Subcutaneous adipose tissue (tissue), 4 donors: ENCODE data around the gene AGO1. TPM values are rescaled to one million over a fixed set of nuclear protein-coding genes. Genes with fewer than 3 reads are reported as not detected.

Experiments used
- total RNA-seq, 4 donors: library from RNA; depleted of rRNA; stranded (reverse); fragments of >200 nt; gene quantifications; one replicate each; pipeline ENCODE4 v1.1.0, GENCODE V29; 2016
- TF ChIP-seq, protein P1 (sequence below): fragments of 450-650 bp; IDR thresholded peaks from one replicate; pipeline ENCODE4 v1.5.1; 2016; ENCODE audit warnings: low read depth, mild to moderate bottlenecking, control low read depth, antibody characterized with exemption, moderate library complexity

AGO1 gene
- total RNA-seq, 4 donors from 2014 or later, result 13.2 to 26.3 (median 20.1) TPM

DNA sequence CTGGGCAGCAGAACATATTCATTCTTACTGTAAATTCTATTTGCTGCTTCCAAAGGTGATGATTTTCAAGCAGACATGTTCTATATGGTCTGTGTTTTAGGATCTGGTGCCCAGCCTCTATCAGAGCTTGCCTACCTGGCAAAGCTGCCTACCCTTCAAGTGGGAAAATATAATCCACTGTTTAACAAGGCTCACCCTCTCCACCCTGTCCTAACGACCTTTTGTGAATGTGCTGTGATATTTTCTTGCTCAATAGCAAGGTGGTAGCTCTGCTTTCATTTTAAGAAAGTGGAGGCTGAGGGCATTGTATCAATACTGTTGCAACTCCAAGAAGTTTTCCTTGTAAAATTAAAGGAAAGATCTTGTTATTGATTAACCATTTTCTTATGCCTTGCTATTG lies 26.0 kb upstream of the AGO1 start:
- TF ChIP-seq, protein P1, sequence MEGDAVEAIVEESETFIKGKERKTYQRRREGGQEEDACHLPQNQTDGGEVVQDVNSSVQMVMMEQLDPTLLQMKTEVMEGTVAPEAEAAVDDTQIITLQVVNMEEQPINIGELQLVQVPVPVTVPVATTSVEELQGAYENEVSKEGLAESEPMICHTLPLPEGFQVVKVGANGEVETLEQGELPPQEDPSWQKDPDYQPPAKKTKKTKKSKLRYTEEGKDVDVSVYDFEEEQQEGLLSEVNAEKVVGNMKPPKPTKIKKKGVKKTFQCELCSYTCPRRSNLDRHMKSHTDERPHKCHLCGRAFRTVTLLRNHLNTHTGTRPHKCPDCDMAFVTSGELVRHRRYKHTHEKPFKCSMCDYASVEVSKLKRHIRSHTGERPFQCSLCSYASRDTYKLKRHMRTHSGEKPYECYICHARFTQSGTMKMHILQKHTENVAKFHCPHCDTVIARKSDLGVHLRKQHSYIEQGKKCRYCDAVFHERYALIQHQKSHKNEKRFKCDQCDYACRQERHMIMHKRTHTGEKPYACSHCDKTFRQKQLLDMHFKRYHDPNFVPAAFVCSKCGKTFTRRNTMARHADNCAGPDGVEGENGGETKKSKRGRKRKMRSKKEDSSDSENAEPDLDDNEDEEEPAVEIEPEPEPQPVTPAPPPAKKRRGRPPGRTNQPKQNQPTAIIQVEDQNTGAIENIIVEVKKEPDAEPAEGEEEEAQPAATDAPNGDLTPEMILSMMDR, result no peak

DNA sequence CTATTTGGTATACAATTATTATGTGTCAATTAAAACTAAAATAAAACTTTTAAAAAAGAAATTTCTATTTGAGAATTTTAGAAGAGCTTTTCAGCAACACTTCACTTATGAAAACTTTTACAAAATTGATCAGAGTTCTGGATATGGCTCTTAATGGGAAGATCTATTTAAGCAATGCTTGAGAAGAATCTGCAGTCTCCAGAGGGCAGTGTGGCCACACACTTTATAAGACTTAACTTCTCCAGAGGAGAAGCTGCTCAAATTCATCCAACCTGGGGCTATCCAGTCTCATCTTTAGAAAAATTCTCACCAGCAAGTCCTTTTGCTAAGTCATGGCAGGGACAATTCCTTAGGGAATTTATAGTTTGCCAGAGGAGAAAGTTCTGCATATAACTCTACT lies 25.2 kb upstream of the AGO1 start:
- TF ChIP-seq, protein P1, result no peak

DNA sequence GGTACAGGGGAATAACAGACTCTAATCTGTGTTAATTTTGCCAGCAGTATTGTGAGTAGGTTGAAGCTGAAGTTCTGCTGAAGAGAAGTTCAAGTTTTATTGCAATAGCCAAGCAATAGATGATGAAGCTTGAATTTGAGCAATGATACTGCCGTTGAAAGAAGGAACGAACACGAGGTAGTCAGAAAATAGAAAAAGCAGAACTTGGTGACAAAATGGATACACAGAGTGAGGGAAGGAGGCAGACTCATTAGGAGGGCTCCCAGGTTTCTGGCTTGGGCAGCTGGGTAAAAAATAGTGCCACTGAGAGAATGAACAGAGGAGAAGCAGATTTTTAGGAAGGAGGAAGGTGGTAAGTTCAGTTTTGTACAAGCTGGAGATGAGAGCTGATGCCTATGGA lies 22.3 kb upstream of the AGO1 start:
- TF ChIP-seq, protein P1, result no peak

DNA sequence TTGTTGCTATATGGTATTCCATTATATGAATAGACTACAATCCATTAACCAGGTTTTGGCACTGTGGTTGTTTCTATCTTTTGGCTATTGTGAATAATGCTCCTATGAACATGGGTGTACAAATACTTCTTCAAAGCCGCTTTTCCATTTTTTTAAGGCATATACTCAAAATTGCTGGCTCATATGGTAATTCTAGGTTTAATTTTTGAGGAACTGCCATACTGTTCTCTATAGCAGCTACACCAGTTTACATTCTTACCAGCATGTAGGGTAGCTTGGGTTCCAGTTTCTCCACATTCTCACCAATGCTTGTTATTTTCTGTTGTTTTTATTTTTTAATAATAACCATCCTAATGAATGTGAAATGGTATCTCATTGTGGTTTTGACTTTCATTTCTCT lies 19.9 kb upstream of the AGO1 start:
- TF ChIP-seq, protein P1, result no peak

DNA sequence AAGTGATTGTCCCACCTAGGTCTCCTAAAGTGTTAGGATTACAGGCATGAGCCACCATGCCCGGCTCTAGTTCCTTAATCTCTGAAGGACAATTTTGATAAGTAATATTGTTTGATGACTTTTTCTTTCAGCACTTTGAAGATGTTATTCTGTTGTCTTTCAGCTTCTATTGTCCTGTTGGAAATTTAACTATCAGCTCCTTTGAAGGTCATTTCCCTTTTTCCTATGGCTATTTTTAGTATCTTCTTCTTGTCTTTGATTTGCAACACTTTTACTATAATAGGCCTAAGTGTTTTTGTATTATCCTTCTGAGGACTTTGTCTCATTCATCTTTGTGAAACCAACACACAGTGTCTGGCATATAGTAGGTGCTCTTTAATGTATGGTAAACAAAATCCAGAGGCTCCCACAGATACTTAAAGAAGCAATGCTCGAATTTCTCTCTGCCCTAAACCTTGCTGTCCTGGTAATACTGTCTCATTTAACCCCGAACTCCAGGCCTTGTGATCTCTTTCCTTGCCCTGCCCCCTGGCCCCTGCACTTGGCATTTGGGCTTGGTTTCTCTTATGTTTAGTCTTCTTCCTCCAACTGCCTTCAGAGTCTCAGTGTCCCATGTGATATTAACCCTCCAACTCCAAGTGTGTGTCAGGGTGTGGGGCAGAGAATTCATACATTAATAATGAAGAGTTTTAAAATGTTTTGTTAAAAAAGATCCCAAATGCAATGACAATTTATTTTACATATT lies 19.0 kb upstream of the AGO1 start:
- TF ChIP-seq, protein P1, result no peak

DNA sequence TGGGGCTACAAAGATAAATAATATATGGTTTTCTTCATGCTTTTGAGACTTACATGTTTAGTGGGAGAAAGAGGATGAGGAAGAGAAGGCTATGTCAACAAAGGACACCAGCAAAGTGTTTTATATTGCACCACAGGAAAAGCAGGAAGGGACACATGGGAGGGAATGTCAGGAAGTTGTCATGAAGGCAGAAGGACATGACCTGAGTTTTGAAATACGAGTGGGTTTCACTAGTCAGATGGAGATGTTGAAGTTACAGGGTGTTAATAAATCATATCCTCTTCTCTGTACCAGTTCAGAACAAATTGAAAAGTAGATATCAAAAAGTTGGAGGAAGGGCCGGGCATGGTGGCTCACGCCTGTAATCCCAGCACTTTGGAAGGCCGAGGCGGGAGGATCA lies 18.2 kb upstream of the AGO1 start:
- TF ChIP-seq, protein P1, result no peak

DNA sequence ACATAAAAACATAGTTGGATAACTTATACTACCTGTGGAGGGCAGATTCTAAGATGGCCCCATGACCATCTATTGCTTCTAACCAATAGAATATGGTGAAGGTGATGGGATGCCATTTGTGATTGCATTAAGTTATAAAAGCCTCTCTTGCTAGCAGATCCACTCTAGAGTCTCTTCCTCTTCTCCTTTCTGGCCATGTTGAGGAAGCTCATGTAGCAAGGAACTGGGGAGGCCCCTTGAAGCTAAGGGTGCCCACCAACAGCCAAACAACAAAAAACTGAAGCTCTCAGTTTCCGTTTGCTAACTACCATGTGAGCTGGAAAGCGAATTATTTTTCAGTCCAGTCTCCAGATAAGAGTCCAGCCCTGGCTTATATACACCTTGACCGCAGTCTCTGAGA lies 16.0 kb upstream of the AGO1 start:
- TF ChIP-seq, protein P1, result no peak
